ENCODE data around the gene MEG3. TPM values are rescaled to one million over a fixed set of nuclear protein-coding genes. Genes with fewer than 3 reads are reported as not detected.

The MEG3 gene
- total and polyA plus RNA-seq, 2 donors (not counting 3 experiments of a cell fraction or from before 2014, with no cell fraction given) = 378 to 508 TPM

- no peak overlapping the region for H3K27ac ChIP-seq (ENCODE audit: insufficient read depth, low read depth, low read length)
- DNase-seq (ENCODE audit: low read depth, low spot score) (no peak), FAIRE-seq (no peak)
- intact Hi-C loops (cut with micrococcal nuclease) (no loop called here), dilution Hi-C loops (cut with MboI; ENCODE audit: extremely low pct_ligation_motif_present, low sequenced_read_pairs) (no loop called here)
- no peak overlapping the region for H3K4me3 ChIP-seq (replicated peaks in 1 of 3; ENCODE audit: insufficient read depth in 1 of 3, low read depth in 1 of 3, low read length in 3 of 3)
- no peaks in the 10 kb centered on the region for H3K9me1 ChIP-seq (replicated peaks; ENCODE audit: control insufficient read depth, extremely low read depth, insufficient read depth, low read length)
- H3K4me1 ChIP-seq (ENCODE audit: control insufficient read depth, extremely low read depth, insufficient read depth, low read length) = no peaks in the 10 kb centered on the region
- H3K79me2 ChIP-seq (ENCODE audit: control insufficient read depth, insufficient read depth, low read length) = no peaks in the 10 kb centered on the region
- no peak overlapping the region for H2AFZ ChIP-seq (ENCODE audit: low read depth, low read length)
- TF ChIP-seq JUN (IDR thresholded peaks at IDR 0.05; ENCODE audit: borderline replicate concordance, insufficient read depth, insufficient read length, low read depth) (no peak), EZH2 (IDR thresholded peaks at IDR 0.05; ENCODE audit: borderline replicate concordance, low read depth, low read length, severe bottlenecking) (no peak), GATA2 (IDR thresholded peaks at IDR 0.05; ENCODE audit: insufficient read depth, insufficient read length, low read depth, low read length) (no peak), FOS (IDR thresholded peaks at IDR 0.05; ENCODE audit: borderline replicate concordance, insufficient read depth, low read length) (no peak), POLR2A (IDR thresholded peaks at IDR 0.05; ENCODE audit: low read depth, low read length) (no peak), CTCF (IDR thresholded peaks at IDR 0.05; ENCODE audit: extremely low read depth in 1 of 2, insufficient read depth in 1 of 2, low read depth in 1 of 2, low read length in 2 of 2) (no peak), MYC (IDR thresholded peaks at IDR 0.05; ENCODE audit: low read depth, low read length) (no peak)
- H3K36me3 ChIP-seq (ENCODE audit: control insufficient read depth in 2 of 2, extremely low read depth in 1 of 2, insufficient read depth in 2 of 2, low read length in 2 of 2) = no peaks in the 10 kb centered on the region
- POLR2A ChIA-PET = no interaction called here
- CTCF ChIA-PET = no interaction called here
- no peaks in the 10 kb centered on the region for H4K20me1 ChIP-seq (replicated peaks; ENCODE audit: control insufficient read depth, extremely low read depth, insufficient read depth, low read length)
- BruUV-seq (replicated peaks) = no TSS peak
- no peak overlapping the region for H3K9ac ChIP-seq (replicated peaks; ENCODE audit: extremely low read depth, insufficient read depth, low read length)
- no peaks in the 10 kb centered on the region for H3K9me3 ChIP-seq (replicated peaks; ENCODE audit: control insufficient read depth, insufficient read depth, low read length)
- no peak overlapping the region for H3K4me2 ChIP-seq (ENCODE audit: insufficient read depth, low read length)
- H3K27me3 ChIP-seq (ENCODE audit: control insufficient read depth in 2 of 2, insufficient read depth in 2 of 2, low read length in 2 of 2) = no peaks in the 10 kb centered on the region
These were observed 46.8 kb upstream of the MEG3 start for GRCh38 chr14:100778951-100779690.
